ENCODE results near the gene SCYGR5.
"Not testable (repeated sequence)": the region's sequence is repeated elsewhere in the genome, so short reads cannot be mapped to it uniquely, and the experiment has no call there.

SCYGR5 gene

DNA sequence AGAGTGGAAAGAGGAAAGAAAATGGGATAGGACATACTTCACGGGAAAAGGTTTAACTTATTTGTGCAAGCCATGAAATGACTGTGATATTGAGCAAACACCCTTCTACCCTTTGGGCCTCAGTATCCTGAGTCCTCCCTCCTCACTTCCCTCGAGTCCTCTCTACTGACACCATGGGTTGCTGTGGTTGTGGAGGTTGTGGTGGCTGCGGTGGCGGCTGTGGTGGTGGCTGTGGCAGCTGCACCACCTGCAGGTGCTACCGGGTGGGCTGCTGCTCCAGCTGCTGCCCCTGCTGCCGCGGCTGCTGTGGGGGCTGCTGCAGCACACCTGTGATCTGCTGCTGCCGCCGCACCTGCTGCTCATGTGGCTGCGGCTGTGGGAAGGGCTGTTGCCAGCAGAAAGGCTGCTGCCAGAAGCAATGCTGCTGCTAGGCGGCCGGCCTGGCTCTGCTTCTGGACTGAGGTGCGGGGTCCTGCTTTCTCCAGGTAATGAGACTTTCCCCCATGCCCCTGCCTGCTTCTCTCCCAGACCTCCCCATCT, at the start of gene SCYGR5:
Gene SCYGR5, plus strand, starts transcription at position 174 of the 540 bp plus-strand sequence. Its CDS starts 0 bp downstream, at position 174.
- DNase-seq, result not testable (repeated sequence)

DNA sequence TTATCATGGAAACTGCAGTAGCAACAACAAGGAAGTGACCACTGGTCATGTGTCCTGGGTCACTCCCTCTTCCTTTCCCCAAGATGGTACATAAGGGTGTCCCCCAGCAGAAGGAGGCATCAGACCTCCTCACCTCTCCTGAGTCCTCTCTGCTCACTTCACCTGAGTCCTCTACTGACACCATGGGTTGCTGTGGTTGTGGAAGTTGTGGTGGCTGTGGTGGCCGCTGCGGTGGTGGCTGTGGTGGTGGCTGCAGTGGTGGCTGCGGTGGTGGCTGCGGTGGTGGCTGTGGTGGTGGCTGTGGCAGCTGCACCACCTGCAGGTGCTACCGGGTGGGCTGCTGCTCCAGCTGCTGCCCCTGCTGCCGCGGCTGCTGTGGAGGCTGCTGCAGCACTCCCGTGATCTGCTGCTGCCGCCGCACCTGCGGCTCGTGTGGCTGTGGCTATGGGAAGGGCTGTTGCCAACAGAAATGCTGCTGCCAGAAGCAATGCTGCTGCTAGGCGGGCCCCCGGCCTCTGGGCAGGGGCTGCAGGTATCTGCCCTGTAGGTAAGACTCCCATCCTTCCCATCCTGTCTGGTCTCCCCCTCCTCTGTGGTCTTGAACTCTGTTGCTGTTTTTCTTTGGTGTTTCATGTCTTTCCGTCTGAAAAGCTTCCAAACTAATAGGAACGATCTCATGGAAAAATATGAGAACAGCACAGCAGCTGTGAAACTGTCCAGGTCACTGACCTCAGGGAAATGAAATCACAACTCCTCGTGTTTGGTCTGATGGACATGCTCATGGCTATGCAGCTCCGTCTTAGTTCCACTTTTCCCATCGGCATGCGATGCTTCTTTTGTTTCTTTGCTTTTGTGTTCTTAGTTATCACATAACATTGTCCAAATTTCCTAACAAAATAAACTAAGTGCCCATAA, 49.0 kb upstream of the SCYGR5 start, which contains the start of gene SCYGR4:
Gene SCYGR4, plus strand, starts transcription at position 183 of the 915 bp plus-strand sequence. Its CDS starts 0 bp downstream, at position 183.
- no peak for DNase-seq

- DNase-seq, result no peak
These were observed 43.4 kb upstream of the SCYGR5 start for GRCh38 chr2:227623226-227623625.

DNA sequence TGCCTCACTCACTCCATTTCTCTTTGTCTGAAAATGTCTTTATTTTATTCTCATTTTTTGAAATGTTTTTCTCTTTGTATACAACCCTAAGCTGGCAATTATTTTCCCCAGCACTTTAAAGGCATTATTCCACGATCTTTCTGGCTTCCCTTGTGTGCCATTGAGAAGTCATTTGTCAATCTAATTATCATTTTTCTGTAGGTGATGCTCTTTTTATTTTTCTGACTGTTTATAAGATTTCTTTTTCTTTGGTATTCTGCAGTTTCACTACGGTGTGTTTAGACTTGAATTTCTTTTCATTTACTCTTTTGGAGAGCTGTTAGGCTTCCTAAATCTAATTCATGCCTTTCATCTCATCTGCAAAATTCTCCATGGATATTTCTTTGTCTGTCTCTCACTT, 41.2 kb upstream of the SCYGR5 start:
- no peak for DNase-seq

- no peak for DNase-seq
These were observed 39.9 kb upstream of the SCYGR5 start for GRCh38 chr2:227626580-227627151.

DNA sequence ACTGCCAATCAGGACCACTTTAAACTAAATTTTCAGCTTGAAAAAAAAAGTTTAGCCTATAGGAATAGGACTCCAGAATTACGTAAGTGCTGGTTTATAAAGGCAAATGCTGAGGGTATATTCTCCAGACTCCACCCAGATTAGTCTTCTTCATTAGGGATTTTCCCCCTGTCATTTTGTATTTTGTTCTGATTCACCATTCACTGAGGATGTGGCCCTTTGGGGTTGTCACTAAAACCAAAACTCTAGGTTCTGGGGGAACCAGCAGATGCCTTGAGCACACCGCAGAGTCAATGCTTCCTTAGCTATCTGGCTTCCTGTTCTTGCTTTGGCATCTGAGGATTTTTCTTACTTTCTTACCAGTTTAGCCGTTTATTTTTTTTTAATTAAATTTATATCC, 38.8 kb upstream of the SCYGR5 start:
- DNase-seq, result peak in 1 of 2 experiments; percentile 12

- DNase-seq, result no peak
These were observed 37.2 kb upstream of the SCYGR5 start for GRCh38 chr2:227629435-227629834.

DNA sequence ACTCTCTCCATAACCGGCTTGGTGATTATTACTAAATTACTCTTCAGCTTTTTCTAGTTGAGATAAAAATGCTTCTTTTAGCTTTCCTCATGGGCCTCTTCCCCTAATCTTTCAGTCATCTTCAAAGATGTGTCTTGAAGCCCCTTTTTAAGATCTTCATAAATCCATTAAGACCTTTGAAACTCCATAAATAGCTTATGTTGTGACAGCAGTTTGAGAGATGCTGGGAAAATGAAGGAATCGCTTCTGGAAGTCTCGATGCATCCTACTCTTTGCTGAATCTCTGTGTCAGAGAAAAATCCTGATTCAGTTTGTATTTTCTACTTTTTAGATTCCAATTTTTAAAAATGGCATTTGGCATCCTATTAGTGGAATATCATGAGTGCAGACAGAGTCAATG, 36.3 kb upstream of the SCYGR5 start:
- no peak for DNase-seq

DNA sequence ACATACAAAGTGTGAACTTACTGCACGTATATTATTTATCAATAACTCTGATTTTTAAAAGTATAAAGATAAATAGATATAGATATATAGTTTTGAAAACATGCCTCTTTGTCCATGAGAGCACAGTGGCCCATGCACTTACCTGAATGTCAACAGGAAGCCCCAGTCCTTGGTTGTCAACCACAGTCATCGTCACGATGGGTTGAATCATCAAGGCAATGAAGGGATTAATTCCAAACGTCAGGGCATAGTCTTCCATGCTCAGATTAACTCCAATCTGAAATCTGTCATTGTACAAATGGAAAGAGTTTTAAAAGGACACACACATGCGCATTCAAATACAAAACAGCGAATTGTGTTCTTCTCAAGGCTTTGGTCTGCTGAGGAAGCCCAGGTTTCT, 33.8 kb upstream of the SCYGR5 start:
- DNase-seq, result no peak

GRCh38 chr2:227634201-227634600, 32.4 kb upstream of the SCYGR5 start:
- DNase-seq, result no peak

DNA sequence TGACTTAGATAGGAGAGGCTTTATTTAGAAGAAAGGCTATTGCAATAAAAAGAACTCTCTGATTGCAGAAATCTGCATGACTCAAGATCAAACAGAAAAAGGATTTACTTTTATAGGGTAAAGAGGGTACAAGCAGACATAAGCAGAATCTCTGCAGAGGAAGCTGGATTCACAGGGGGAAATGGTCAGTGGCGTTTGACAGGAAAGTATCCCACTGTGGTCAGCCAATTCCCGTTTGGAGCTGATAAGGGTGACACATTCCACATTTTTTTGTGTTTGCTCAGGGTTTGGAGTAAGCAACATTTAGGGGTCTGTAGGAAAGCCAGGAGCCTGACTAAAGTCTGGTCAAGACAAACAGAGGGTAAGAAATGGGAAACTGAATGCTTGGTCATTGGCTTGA, 23.9 kb upstream of the SCYGR5 start:
- no peak for DNase-seq

- DNase-seq, result no peak
These were observed 22.5 kb upstream of the SCYGR5 start for GRCh38 chr2:227643990-227644551.

GRCh38 chr2:227653419-227653818, 13.2 kb upstream of the SCYGR5 start:
- DNase-seq, result no peak

GRCh38 chr2:227654426-227654825, 12.2 kb upstream of the SCYGR5 start:
- DNase-seq, result no peak

GRCh38 chr2:227655454-227655853, 11.2 kb upstream of the SCYGR5 start:
- no peak for DNase-seq

GRCh38 chr2:227657199-227657845, 9.3 kb upstream of the SCYGR5 start:
- no peak for DNase-seq

- no peak for DNase-seq
These were observed 5.5 kb upstream of the SCYGR5 start for GRCh38 chr2:227661025-227661649.

DNA sequence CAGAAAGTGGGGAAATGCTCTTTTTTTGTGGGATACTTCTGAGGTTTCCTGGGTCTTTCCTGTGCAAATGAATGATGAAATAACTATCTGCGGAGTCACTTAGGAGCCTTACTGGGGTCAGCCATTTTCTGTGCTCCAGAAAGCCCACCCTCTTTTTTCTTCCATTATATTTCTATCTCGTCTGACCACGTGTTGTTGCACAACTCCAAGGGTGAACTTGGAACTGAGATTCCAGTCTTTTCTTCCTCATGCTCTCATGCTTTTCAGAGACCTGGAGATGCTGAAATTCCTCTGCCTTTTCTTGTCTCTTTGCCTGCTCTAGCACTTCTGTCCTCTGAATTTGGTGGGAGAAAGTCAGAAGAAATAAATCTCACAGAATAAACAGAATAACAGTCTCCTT, 4.8 kb upstream of the SCYGR5 start:
- DNase-seq, result no peak

GRCh38 chr2:227665189-227665940, 1.2 kb upstream of the SCYGR5 start:
- no peak for DNase-seq

GRCh38 chr2:227671170-227671905, 4.7 kb downstream of the SCYGR5 start:
- no peak for DNase-seq

GRCh38 chr2:227673620-227674019, 7.0 kb downstream of the SCYGR5 start:
- DNase-seq, result not testable (repeated sequence)
